GM23338 (cell line): ENCODE measurements around the gene KHK. TPM values are rescaled to one million over a fixed set of nuclear protein-coding genes. Genes with fewer than 3 reads are reported as not detected.
A peak's percentile ranks its signal among the peaks of the same experiment; 100 is the strongest.

Experiments used
- ATAC-seq: fragments of 200-7000 bp; cut with Tn5 transposase; 3 replicates; pipeline ENCODE4 v1.9.1; 2020
- DNase-seq: peaks from one replicate; pipeline ENCODE4 v3.0.0-alpha.2; 2015; ENCODE audit warnings: low spot score
- H2AFZ ChIP-seq: fragments of 200-600 bp; sonication (generic); 2 replicates; pipeline ENCODE4 v1.8.0; 2016; ENCODE audit warnings: antibody characterized with exemption, mild to moderate bottlenecking, moderate library complexity
- H3F3A ChIP-seq: fragments of 200-600 bp; sonication (generic); replicated peaks from 2 replicates; pipeline ENCODE4 v1.8.0; 2017; ENCODE audit warnings: antibody characterized with exemption, mixed run types, low read depth
- H3K27ac ChIP-seq: fragments of 200-600 bp; sonication (generic); 2 replicates; pipeline ENCODE4 v1.6.1; 2016; ENCODE audit warnings: low read depth
- H3K27me3 ChIP-seq: fragments of 200-600 bp; sonication (generic); 2 replicates; pipeline ENCODE4 v1.8.0; 2016; ENCODE audit warnings: mild to moderate bottlenecking, mixed run types, moderate library complexity; ENCODE audit not compliant: insufficient read depth
- H3K36me3 ChIP-seq: fragments of 200-600 bp; sonication (generic); 2 replicates; pipeline ENCODE4 v1.8.0; 2016; ENCODE audit warnings: mild to moderate bottlenecking; ENCODE audit not compliant: insufficient read depth
- H3K4me1 ChIP-seq: fragments of 200-600 bp; sonication (generic); 2 replicates; pipeline ENCODE4 v1.8.0; 2016; ENCODE audit warnings: mild to moderate bottlenecking, moderate library complexity; ENCODE audit not compliant: insufficient read depth
- H3K4me2 ChIP-seq: fragments of 200-600 bp; sonication (generic); 2 replicates; pipeline ENCODE4 v1.7.1; 2017; ENCODE audit warnings: mixed run types
- H3K4me3 ChIP-seq: fragments of 200-600 bp; sonication (generic); 2 replicates; pipeline ENCODE4 v1.6.1; 2016; ENCODE audit warnings: mixed run types
- H3K79me2 ChIP-seq: fragments of 200-600 bp; sonication (generic); replicated peaks from 2 replicates; pipeline ENCODE4 v1.8.0; 2017; ENCODE audit warnings: mild to moderate bottlenecking; ENCODE audit not compliant: insufficient read depth
- H3K9me2 ChIP-seq: fragments of 200-600 bp; sonication (generic); 2 replicates; pipeline ENCODE4 v1.8.0; 2017; ENCODE audit not compliant: insufficient read depth
- H4K20me1 ChIP-seq: fragments of 200-600 bp; sonication (generic); replicated peaks from 2 replicates; pipeline ENCODE4 v1.8.0; 2017; ENCODE audit warnings: mild to moderate bottlenecking; ENCODE audit not compliant: insufficient read depth
- H3K27ac Mint-ChIP-seq: 2 replicates; pipeline ENCODE4 v1.8.0; 2020; ENCODE audit warnings: inconsistent platforms, mild to moderate bottlenecking, moderate library complexity, mixed read lengths
- H3K27me3 Mint-ChIP-seq: 3 replicates; pipeline ENCODE4 v1.8.0; 2022; ENCODE audit warnings: low read depth, mild to moderate bottlenecking, moderate library complexity, mixed read lengths, inconsistent platforms; ENCODE audit not compliant: insufficient read depth, poor library complexity
- H3K36me3 Mint-ChIP-seq: 3 replicates; pipeline ENCODE4 v1.8.0; 2021; ENCODE audit warnings: low read depth, mild to moderate bottlenecking, inconsistent platforms, moderate library complexity, mixed read lengths
- H3K4me1 Mint-ChIP-seq: 3 replicates; pipeline ENCODE4 v1.8.0; 2020; ENCODE audit warnings: mild to moderate bottlenecking, inconsistent platforms, mixed read lengths
- H3K4me3 Mint-ChIP-seq: 3 replicates; pipeline ENCODE4 v1.8.0; 2021; ENCODE audit warnings: moderate library complexity, mild to moderate bottlenecking, inconsistent platforms, mixed read lengths
- H3K9me3 Mint-ChIP-seq: 3 replicates; pipeline ENCODE4 v1.8.0; 2020; ENCODE audit warnings: moderate library complexity, mild to moderate bottlenecking, inconsistent platforms, mixed read lengths
- CREB1 ChIP-seq: fragments of 250-450 bp; sonication (Bioruptor Pico); IDR thresholded peaks from 2 replicates; pipeline ENCODE4 v1.5.0; 2020; ENCODE audit warnings: low read depth, mild to moderate bottlenecking, moderate library complexity
- CTCF ChIP-seq, 2 experiments: fragments of 200-600 bp in 1 of 2; sonication (generic) in 1 of 2; conservative IDR thresholded peaks; 2 replicates each; pipeline versions ENCODE4 v1.5.1 to v1.6.1; 2016 to 2017; ENCODE audit warnings: antibody characterized with exemption in 2 of 2, low read depth in 2 of 2, mild to moderate bottlenecking in 2 of 2, moderate library complexity in 1 of 2
- ETS1 ChIP-seq: IDR thresholded peaks from 2 replicates; pipeline ENCODE4 v1.6.1; 2016; ENCODE audit warnings: antibody characterized with exemption
- POLR2AphosphoS5 ChIP-seq: IDR thresholded peaks from 2 replicates; pipeline ENCODE4 v1.6.1; 2016; ENCODE audit warnings: antibody characterized with exemption, low read depth
- REST ChIP-seq: IDR thresholded peaks from one replicate; pipeline ENCODE4 v1.6.1; 2018; ENCODE audit warnings: antibody characterized with exemption; ENCODE audit not compliant: unreplicated experiment
- STAT1 ChIP-seq: IDR thresholded peaks from one replicate; pipeline ENCODE4 v1.6.1; 2016; ENCODE audit warnings: antibody characterized with exemption; ENCODE audit not compliant: unreplicated experiment
- ZNF331 ChIP-seq: fragments of 250-450 bp; sonication (Bioruptor Pico); IDR thresholded peaks from 2 replicates; pipeline ENCODE4 v1.5.0; 2020; ENCODE audit warnings: low read depth, mild to moderate bottlenecking, moderate library complexity
- polyA plus RNA-seq: library from polyadenylated mRNA; unstranded; fragments of >200 nt; fragmentation: Nextera tagmentation; extraction: Ambion mirVana; gene quantifications from 2 replicates; pipeline ENCODE4 v1.2.1, GENCODE V29; 2016
- total RNA-seq: library from RNA; depleted of rRNA; stranded (reverse); fragments of >200 nt; shearing (Covaris generic); gene quantifications from 2 replicates; pipeline ENCODE4 v1.2.3, GENCODE V29; 2014

The KHK gene
- total and polyA plus RNA-seq, 2 experiments from 2014 or later, result 9.7 TPM

- no peak for TF ChIP-seq ETS1
- no peak for TF ChIP-seq ZNF331
- TF ChIP-seq REST, result no peak
- no peak for TF ChIP-seq POLR2AphosphoS5
These were observed 7.1 kb upstream of the KHK start (continued) for GRCh38 chr2:27079233-27080139.

DNA sequence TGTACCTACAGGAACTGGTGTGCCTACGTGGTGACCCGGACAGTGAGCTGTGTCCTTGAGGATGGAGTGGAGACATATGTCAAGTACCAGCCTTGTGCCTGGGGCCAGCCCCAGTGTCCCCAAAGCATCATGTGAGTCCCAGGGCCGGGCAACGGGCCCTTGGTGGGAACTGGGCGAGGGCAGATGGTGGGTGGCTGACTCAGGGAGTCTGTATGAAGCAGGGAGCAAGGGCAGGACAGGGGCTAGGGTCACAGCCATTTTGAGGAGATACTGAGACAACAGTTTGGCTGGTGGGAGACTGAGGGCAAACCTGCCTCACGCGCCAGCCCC is 6.5 kb upstream of the KHK start:
- Histone ChIP-seq H3K36me3 (no peaks in the 10 kb centered on the region), H2AFZ (no peak overlapping the region), H3F3A (0 out of 2 replicates have a peak, but pooled peaks cover 2% of the 10 kb centered on the region), H3K4me2 (no peak overlapping the region), H3K27ac (no peak overlapping the region), H3K9me2 (no peaks in the 10 kb centered on the region), H3K79me2 (no peaks in the 10 kb centered on the region), H4K20me1 (no peaks in the 10 kb centered on the region), H3K4me3 (no peak overlapping the region), H3K4me1 (peaks cover 7% of the 10 kb centered on the region), H3K27me3 (peaks cover 8% of the 10 kb centered on the region)
- H3K27ac Mint-ChIP-seq, result 0 out of 2 replicates have a peak overlapping the region, but pooled peaks have one; percentile 31
- H3K27me3 Mint-ChIP-seq, result peaks cover 23% of the 10 kb centered on the region
- DNase-seq (no peak), ATAC-seq (no peak)
- H3K9me3 Mint-ChIP-seq, result no peaks in the 10 kb centered on the region; the same call in 2 of the 3 replicates
- H3K4me3 Mint-ChIP-seq, result no peak overlapping the region; the same call in 2 of the 3 replicates
- no peaks in the 10 kb centered on the region for H3K36me3 Mint-ChIP-seq
- peaks cover 36% of the 10 kb centered on the region for H3K4me1 Mint-ChIP-seq
- no peak for TF ChIP-seq STAT1
- TF ChIP-seq CREB1 (CRISPR knock-in tag), result no peak
- TF ChIP-seq REST, result no peak
- TF ChIP-seq ETS1, result no peak
- no peak for TF ChIP-seq CTCF (conservative IDR thresholded peaks at IDR 0.05; ENCODE audit: low read depth in 2 of 2)
